ENCODE results near the gene PRELID3B.
"Not testable (repeated sequence)": the region's sequence is repeated elsewhere in the genome, so short reads cannot be mapped to it uniquely, and the experiment has no call there.

DNA sequence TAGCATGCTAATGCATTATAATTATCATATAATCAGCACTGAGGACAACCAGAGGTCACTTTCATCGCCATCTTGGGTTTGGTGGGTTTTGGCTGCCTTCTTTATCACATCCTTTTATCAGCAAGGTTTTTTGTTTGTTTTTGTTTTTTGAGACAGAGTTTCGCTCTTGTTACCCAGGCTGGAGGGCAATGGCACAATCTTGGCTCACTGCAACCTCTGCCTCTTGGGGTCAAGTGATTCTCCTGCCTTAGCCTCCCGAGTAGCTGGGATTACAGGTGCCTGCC, 30.8 kb downstream of the PRELID3B start:
- TF ChIP-seq CTCF (conservative IDR thresholded peaks at IDR 0.05; ENCODE audit: low read depth, low read length); EZH2phosphoT487 (IDR thresholded peaks at IDR 0.05; ENCODE audit: borderline replicate concordance, low read length): not testable (repeated sequence)
